ENCODE measurements around the gene MAP3K7CL.

Gene MAP3K7CL

DNA sequence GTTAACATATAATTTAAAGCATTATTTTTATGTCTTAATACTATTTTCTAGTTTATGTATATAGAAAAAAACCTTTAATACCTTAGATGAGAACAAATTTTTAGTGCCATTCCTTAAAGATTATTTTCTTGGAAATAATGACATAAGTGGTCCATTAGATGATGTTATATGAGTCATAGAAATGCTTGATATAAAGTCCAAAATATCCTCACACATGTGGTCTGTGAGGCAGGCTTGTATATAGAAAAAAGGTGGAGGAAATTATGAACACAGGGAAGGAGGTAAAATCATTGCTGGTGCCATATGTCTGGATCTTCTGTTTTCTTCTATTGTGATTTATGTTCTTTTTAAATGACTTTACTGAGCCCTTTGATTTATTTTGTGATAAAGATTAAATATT is 79.3 kb downstream of the MAP3K7CL start:
- H3K27ac ChIP-seq, result no peak overlapping the region
- no peak overlapping the region for H3K4me3 ChIP-seq
- TF ChIP-seq, protein P1, sequence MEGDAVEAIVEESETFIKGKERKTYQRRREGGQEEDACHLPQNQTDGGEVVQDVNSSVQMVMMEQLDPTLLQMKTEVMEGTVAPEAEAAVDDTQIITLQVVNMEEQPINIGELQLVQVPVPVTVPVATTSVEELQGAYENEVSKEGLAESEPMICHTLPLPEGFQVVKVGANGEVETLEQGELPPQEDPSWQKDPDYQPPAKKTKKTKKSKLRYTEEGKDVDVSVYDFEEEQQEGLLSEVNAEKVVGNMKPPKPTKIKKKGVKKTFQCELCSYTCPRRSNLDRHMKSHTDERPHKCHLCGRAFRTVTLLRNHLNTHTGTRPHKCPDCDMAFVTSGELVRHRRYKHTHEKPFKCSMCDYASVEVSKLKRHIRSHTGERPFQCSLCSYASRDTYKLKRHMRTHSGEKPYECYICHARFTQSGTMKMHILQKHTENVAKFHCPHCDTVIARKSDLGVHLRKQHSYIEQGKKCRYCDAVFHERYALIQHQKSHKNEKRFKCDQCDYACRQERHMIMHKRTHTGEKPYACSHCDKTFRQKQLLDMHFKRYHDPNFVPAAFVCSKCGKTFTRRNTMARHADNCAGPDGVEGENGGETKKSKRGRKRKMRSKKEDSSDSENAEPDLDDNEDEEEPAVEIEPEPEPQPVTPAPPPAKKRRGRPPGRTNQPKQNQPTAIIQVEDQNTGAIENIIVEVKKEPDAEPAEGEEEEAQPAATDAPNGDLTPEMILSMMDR (IDR thresholded peaks at IDR 0.05), result no peak
- no peak for DNase-seq (ENCODE audit: low spot score)

DNA sequence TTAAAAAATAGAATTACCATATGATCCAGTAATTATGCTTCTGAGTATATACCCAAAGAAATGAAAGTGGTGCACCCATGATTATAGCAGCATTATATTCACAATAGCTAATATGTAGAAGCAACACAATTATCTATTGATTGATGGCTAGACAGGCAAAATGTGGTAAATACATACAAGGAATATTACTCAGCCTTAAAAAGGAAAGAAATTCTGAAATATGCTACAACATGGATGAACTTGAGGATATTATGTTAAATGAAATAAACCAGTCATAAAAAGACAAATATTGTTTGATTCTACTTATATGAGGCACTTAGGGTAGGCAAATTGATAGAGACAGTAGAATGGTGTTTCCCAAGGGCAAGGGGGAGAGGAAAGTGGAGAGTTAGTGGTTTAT is 80.8 kb downstream of the MAP3K7CL start:
- DNase-seq (ENCODE audit: low spot score), result no peak
- no peak overlapping the region for H3K27ac ChIP-seq
- H3K4me3 ChIP-seq, result no peak overlapping the region
- TF ChIP-seq, protein P1 (IDR thresholded peaks at IDR 0.05), result no peak

DNA sequence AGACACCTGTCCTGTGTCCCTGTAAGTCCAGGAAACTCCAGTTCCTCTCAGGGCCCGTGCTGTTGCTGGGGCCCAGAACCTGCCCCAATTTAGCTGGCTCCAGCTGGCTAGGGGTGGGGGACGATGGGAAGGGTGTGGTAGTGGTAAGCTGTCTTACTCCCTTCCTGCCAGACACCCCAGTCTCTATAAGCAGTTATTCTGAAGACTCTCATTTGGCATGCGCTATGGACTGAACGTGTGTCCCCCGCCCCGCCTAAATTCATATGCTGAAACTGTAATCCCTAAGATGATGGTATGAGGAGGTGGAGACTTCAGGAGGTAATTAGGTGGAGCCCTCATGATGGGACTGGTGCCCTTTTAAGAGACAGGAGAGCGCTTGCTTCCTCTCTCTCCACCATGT is 82.0 kb downstream of the MAP3K7CL start:
- no peak overlapping the region for H3K27ac ChIP-seq
- no peak overlapping the region for H3K4me3 ChIP-seq
- DNase-seq (ENCODE audit: low spot score), result no peak
- TF ChIP-seq, protein P1 (IDR thresholded peaks at IDR 0.05), result no peak

DNA sequence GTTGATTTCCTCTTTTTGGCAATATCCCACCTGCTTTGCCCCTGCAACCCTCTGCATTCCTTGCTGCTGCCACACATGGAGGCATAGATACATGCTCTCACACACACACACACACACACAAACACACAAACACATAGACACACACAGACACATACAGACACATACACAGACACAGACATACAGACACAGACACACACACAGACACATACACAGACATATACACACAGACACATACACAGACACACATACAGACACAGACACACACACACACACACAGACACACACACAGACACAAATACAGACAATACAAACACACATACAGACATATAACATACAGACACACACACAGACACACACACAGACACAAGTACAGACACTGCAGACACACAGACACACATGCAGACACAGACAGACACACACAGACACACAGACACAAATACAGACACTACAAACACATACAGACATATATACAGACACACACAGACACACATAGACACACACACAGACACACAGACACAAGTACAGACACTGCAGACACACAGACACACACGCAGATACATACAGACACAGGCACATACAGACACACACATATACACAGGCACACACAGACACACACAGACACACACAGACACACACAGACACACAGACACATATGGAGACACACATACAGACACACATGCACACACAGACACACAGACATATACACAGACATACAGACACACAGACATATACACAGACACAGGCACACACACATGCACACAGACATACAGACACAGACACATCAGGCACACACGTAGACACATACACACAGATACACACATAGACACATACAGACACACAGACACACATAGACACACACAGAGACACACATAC is 83.3 kb downstream of the MAP3K7CL start:
- Histone ChIP-seq H3K4me3 (no peak overlapping the region), H3K27ac (no peak overlapping the region)
- no peak for DNase-seq (ENCODE audit: low spot score)
- TF ChIP-seq, protein P1 (IDR thresholded peaks at IDR 0.05), result no peak

DNA sequence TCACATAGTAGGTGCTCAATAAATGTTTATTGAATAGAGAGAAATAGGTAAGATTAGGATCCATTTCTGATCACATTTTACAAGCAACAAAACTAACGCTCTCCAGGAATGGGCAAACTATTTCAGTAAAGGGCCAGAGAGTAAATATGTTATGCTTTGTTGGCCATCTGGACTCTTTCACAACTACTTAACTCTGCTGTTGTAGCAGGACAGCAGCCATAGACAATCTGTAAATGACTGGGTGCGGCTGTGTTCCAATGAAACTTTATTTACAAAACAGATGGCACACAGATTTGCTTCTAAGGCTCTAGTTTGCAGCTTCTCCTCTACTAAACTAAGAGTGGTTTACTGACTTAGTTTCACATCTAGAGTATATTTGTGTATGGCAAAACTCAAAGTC is 85.3 kb downstream of the MAP3K7CL start:
- no peak for DNase-seq (ENCODE audit: low spot score)
- TF ChIP-seq, protein P1 (IDR thresholded peaks at IDR 0.05), result no peak
- Histone ChIP-seq H3K4me3 (no peak overlapping the region), H3K27ac (no peak overlapping the region)

DNA sequence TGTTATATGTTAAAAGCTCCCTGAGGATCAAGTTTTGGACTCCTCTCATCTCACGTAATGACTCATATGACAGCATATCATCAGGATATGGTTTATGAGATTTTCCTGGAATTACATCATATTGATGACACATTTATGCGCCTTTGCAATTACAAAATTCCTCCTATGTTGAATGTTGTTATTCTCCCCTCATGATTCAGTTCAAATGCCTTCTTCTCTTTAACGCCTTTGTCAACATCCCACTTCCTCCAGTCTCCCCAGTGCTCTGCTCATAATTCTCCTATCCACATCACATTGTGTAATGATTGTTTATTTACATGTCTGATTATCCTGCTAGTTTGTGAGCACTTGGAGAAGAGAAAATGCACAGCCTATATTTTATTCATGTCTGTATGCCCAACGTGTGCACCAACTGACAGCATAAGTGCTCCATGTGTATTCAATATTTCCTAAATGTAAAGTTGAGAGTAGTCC is 87.4 kb downstream of the MAP3K7CL start:
- no peak overlapping the region for H3K4me3 ChIP-seq
- no peak for DNase-seq (ENCODE audit: low spot score)
- TF ChIP-seq, protein P1 (IDR thresholded peaks at IDR 0.05), result no peak
- no peak overlapping the region for H3K27ac ChIP-seq

DNA sequence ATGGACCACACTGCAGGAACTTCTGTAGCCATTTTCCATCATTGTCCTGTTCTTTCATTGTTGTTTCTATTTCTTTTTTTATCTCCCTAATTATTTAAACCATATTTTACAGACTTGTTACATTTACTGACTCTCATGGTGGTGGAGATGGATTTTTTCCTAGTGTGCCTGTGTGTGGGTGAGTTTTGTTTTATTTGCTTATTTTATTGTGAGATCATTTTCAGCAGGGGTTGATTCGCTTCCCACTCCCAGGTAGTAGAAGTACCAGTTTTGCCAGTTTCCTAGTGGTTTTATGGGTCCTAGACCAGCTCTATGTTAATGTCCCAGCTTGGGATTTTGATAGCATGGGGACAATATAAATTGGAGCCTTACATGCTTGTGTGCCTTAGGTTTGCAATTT is 88.3 kb downstream of the MAP3K7CL start:
- DNase-seq (ENCODE audit: low spot score), result no peak
- Histone ChIP-seq H3K4me3 (no peak overlapping the region), H3K27ac (no peak overlapping the region)
- TF ChIP-seq, protein P1 (IDR thresholded peaks at IDR 0.05), result no peak

All from coronary artery (tissue), 2 donors.